HK-2 (cell line): ENCODE measurements around the gene C9orf153.
A peak's percentile ranks its signal among the peaks of the same experiment; 100 is the strongest.
"Not testable (repeated sequence)": the region's sequence is repeated elsewhere in the genome, so short reads cannot be mapped to it uniquely, and the experiment has no call there.

Experiments
- DNase-seq: peaks from one replicate; pipeline ENCODE4 v3.0.0-alpha.2; 2018; ENCODE audit not compliant: unreplicated experiment

Gene C9orf153

DNA sequence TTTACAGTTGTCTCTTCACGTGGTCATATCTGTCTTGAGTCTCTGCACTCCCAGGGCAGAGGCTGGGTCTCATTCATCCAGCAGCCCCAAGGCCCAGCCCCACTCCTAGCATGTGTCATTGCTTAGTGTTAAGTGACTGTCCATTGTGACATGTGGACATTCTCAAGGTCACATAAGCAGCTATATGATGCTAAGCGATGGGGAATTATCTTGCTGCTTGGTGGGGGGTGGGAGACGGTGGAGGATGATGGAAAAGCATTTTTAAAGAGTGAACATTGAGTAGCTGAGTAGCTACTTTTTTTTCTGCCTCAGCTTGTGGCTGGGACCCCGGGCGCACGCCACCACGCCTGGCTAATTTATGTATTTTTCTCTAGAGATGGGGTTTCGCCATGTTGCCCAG is at the start of gene C9orf153:
C9orf153 (minus strand) TSS at position 101 of the 400 bp plus-strand sequence. CDS start 30,054 bp downstream, outside the sequence.
- DNase-seq = no peak

DNA sequence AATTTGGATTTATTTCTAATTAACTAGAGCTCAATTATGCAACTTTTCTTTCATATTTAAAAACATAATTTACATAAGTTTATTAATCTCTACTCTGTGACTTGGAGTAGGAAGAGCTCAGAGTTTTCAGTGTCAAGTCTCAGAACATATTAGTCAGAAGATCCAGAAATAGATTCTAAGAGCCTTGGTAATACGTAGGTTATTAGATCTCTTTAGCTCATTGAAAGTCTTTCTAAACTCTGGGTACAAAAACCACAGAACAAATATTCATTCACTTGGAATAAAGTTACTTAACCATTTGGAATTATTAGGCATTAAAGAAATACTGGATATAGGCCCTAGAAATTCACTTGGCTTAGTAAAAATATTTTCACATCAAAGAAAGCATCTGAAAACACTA is 49.2 kb upstream of the C9orf153 start:
- no peak for DNase-seq

DNA sequence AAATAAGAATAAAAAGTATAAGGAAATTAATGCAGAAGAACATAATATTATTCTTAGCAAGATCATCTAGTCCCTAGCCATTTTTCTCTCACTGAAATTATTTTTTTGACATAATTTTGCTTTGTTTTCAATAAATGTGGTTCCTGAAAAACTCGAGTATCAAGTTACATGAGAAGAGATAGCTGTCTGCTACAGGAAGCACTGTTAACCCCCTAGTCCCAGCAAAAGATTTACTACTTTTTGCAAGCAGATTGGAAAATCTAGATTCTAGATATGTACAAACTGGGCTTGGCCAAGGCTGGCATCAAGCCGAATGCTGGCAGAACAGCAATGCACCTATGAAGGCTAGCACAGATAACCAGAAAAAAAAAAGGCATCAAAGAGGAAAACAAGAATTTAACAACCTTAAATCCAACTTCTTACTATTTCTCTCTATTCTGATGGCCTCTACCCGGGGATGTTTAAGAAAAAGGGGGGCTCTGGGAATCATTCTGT is 44.8 kb upstream of the C9orf153 start:
- no peak for DNase-seq

GRCh38 chr9:86303316-86303975 is 44.0 kb upstream of the C9orf153 start:
- DNase-seq = no peak

- DNase-seq = no peak
Measured at GRCh38 chr9:86301686-86302085, 42.2 kb upstream of the C9orf153 start.

DNA sequence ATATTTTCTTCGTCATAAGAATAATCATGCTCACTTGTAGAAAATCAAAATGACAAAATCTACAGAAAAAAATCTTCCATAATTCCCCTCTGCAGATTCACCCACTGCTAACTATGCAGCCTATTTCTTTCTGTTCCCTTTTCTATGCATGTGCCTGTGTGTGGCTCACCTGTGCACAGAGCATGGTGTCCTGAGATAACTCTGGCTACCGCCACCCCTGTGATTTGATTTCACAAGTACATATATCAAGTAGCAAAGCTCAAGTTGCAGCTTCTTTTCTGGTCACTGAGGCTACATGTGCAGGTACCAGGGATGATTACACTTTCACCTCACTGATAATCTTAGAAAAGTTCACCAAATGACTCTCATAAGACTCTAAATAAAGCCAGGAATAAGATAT is 41.2 kb upstream of the C9orf153 start:
- no peak for DNase-seq

DNA sequence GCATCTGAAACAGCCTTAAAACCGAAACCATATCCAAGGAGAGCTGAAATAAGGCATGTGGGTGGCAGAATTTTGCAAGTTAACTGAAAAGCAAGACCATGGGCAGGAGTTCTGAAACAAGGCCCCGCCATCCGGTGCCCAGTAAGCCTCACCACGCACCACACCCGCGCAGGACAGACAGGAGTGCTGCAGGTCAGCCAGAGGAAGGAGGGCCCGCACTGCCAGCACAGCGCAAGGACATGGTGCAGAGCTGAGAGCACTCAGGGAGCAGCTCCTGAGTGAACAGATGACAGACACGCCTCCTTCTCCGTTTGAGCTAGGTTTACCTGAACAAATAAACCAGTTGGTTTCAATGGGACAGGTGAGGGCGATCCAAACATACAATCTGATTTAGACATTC is 39.4 kb upstream of the C9orf153 start:
- no peak for DNase-seq

GRCh38 chr9:86290341-86290740 is 30.9 kb upstream of the C9orf153 start:
- DNase-seq = not testable (repeated sequence)

GRCh38 chr9:86288499-86289198 is 29.2 kb upstream of the C9orf153 start:
- DNase-seq = no peak

DNA sequence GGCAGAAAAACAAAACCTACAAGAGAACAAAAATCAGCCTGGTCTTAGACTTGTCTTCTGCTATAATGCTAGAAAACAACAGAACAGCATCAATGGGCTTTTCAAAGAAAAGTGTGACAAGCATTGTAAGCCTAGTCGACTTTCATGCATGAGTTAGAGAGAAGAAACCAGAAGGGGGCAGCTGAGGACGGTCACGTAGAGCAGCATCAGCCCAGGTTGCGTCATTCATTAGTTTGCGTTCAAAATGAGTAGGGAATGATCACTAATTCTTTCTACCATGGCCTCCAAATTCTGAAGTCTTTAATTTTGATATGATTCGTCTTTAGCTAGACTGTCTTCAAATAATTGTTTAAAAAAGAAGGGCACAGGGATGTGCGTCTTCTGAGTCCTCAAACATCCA is 27.6 kb upstream of the C9orf153 start:
- no peak for DNase-seq

DNA sequence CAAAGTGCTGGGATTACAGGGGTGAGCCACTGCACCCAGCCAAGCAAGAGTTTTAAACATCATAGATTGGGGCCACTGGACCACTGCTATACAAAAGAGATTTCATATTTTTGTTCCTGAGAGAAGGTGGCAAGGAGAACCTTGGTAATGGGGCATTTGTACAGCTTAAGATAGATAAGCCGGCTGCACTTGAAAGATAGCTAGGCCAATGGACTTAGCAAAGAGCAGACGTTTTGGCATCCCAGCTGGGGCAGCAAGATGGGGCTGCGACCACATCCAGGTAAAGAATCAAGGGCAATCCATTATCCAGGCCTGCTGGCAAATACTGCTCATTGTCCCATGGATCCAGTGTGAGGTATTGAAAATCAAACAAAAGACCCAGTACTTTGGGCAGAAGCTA is 26.8 kb upstream of the C9orf153 start:
- no peak for DNase-seq

GRCh38 chr9:86285261-86285660 is 25.8 kb upstream of the C9orf153 start:
- no peak for DNase-seq

- no peak for DNase-seq
Measured at GRCh38 chr9:86282979-86283535, 23.6 kb upstream of the C9orf153 start.

GRCh38 chr9:86282077-86282978 is 22.9 kb upstream of the C9orf153 start, which contains the start of gene ISCA1:
Gene ISCA1 (minus strand): TSS chr9:86282538. CDS start chr9:86282458, 80 bp downstream.
- peak; percentile 96 for DNase-seq

DNA sequence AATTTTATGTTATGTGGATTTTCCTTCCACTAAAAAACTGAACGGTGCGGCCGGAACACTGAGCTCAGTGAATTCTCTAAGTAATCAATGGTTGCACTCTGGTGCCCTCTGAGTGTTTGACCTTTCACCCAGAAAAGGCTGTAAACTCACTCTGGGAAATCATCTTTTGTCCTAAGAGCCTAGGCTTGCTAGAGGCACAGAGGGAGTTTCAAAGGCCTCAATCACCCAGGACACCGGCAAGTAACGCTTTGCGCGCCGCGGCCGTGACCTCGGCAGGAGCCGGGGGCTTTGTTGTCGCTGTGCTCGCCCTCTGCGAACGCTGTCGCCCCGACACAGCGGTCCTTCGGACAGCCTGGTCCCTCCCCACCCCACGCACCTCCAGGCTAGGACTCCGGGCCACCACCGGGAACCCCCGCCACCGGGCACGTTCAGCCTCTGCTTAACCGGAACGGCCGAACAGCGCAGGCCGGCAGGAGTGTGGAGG is 22.2 kb upstream of the C9orf153 start:
- no peak for DNase-seq

DNA sequence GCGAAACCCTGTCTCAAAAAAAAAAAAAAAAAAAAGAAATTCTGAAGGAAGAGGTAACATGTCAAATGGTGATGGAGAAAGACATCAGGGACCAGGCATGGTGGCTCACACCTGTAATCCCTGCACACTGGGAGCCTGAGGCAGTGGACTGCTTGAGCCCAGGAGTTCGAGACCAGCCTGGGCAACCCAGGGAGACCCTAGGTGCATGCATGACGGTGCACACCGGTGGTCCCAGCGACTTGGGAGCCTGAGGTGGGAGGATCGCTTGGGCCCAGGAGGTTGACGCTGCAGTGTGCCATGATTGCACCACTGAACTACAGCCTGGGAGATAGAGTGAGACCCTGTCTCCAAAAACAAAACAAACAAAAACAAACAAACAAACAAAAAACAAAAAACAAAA is 21.1 kb upstream of the C9orf153 start:
- no peak for DNase-seq

- DNase-seq = no peak
Measured at GRCh38 chr9:86279839-86280238, 20.4 kb upstream of the C9orf153 start.

- no peak for DNase-seq
Measured at GRCh38 chr9:86277072-86277471, 17.6 kb upstream of the C9orf153 start.

DNA sequence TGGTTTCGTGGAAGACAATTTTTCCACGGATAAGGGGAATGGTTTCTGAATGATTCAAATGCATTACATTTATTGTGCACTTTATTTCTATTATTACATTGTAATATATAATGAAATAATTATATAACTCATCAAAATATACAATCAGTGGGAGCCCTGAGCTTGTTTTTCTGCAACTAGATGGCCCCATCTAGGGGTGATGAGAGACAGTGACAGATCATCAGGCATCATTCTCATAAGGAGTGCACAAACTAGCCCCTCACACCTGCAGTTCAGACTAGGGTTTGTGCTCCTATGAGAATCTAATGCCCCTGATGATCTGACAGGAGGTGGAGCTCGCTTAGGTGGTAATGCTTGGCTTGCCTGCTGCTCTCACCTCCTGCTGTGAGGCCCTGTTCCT is 16.5 kb upstream of the C9orf153 start:
- no peak for DNase-seq

- no peak for DNase-seq
Measured at GRCh38 chr9:86274821-86275643, 15.6 kb upstream of the C9orf153 start.

DNA sequence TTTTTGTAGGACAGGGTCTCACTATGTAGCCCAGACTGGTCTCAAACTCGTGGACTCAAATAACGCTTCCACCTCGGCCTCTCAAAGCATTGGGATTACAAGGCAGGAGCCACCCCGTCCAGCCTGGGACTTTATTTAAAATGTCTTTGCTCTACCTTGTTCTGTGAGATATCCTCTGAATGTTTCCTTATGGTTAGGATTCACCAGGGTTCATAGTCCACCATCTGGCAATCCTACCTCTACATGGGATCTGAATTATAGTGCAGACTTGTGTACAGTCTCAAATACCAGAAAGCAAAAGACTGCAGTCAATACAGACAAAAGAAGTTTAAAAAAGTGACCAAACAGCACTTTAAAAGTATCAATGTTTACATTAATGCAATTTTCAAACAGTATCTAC is 12.8 kb upstream of the C9orf153 start:
- DNase-seq = no peak
